Measurements from ENCODE around the gene UST.

The UST gene

DNA sequence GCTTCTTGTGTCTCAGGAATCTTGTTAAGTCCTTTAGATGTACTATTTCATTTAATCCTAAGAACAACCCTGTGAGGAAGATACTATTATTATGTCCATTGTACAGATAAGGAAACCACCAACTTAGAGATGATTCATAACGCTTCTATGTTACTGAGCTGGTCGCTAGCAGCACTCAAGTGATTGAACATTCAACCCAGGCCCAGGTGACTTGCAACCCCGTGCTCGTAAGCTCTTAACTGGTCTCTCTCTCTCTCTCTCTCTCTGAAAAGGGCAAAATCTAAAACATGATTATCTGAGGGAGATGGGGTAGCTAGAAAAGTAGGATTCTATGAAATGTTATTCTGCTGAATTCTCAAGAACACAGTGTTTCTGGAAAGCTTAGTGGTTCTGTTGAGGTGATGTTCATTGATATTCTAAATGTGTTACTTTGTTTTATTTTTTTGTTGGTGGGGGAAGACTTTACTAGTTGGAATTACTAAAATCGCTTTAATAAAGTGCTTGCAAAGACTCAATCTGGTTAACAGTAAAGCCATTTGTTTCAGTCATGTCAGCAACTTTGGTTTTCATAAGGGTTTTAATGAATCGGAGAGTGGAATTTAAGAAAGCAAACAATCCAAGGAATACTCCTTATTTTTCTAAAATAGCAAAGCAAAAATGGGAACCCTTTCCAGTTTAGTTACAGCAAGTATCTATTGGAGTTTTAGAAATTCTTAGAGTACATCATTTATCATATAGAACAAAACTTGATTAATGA is 305.7 kb downstream of the UST start:
- no peak for DNase-seq

DNA sequence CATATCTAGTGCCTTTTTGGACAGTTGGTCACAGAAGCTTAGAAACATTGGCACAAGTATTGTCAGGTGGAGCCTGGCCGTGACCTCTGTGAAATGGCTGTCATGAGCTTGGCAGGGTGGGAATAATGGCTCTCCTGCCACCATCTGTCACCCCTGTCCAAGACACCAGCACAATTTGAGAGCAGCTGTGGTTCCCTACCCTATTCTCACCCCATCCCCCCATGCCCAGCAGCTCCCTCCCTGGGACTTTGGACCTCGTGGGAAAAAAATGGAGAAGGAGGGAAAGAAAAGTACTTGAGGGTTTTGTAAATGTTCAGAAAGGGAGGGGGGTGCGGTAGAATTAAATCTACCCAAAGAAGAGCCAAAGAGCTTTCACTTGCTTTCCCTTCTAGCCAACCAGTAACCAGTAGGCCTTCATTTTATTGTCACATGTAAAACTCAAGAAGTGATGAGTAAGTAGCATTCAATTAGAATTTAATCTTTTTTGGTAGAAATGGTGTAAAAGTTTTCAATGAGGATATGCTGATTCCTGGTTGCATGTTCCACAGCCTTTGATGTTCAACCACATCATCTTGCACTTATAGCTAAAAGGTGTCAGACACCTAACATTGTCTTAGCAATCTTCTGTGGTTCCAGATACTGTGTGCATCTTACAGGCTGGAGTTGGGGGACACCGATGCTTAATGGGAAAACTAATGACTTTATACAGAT is 307.2 kb downstream of the UST start:
- no peak for DNase-seq

GRCh38 chr6:149054559-149055194 is 307.8 kb downstream of the UST start:
- DNase-seq: no peak

DNA sequence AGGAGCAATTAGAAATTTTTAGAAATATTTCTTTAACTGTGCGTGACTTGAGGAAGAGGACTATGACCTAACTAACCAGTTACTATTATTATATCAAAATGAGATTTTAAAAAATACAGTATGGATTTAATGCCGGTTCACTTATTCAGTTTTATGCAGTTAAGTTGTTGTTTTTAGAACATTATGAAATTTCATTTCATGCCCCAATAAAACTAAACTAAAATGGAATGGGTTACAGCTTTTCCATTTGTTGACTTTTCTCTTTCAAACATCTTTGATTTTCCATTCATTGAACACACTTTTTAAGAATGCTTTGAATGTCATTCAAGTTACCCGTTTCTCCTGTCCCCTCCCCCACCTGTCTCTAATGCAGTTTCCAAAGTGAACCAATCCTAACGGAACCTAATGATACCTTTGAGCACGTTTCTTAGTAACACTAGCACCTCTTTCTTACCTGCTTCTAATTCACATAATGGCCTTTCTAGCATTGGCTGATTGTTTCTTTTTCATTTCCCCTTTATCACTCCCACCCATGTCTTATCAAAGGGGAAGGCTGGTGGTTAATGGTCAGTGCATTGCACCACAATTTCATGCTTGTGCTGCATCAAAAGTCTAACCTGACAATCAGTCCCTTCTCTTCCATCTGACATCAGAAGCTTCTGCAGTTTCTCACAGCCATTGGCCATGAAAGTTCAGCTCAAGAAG is 308.5 kb downstream of the UST start:
- DNase-seq: no peak

GRCh38 chr6:149056777-149057463 is 310.1 kb downstream of the UST start:
- no peak for DNase-seq

DNA sequence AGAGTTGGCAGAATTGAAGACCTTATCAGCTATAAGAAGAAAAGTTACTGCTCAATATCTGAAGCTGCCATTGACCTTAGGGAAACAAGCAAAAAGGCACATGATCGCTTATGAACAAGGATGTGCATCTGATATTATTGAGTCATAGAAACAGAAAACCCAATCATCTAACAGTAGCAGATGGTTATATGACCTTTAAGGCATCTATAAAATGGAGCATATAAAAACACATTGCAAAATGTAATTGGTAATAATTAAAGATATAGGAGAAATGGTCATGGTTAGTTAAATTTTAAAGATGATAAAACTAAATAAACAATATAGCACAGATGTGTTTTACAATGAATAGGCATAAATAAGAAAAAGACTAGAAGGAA is 310.6 kb downstream of the UST start:
- no peak for DNase-seq

- DNase-seq: no peak
Observed at GRCh38 chr6:149059557-149059956, 312.7 kb downstream of the UST start.

DNA sequence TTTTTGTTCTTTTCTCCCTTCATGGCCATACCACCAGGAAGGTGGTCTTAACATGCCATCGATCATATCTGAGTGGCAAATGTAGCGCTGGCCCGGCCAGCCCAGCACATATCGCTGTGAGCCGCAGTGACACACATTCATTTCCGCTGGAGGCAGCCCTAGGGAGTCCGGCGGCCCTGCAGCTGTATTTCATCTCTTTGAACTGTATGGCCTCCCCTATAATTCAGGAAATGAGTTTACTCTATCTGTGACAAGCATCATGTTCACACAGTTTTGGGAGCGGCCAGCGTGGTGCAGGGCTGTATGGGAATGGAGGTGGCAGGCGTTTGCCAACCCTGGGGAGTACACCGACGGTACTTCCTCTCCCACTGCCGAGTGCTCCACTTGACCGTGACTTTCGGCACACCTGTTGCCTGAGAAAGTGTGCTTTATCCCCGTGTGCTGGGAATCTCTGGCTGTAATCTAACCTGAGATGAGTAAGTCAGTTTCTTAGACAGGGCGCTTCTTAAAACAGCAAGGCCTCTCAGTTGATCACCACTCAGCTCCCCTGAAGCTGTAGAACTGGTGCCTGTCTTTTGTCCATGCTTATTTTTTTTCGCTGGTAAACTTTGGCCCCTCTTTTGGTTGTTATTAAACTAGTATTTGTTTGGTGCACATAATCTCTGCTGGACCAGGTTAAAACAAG is 313.6 kb downstream of the UST start:
- DNase-seq: peak; percentile 41

GRCh38 chr6:149060985-149061760 is 314.3 kb downstream of the UST start:
- no peak for DNase-seq

DNA sequence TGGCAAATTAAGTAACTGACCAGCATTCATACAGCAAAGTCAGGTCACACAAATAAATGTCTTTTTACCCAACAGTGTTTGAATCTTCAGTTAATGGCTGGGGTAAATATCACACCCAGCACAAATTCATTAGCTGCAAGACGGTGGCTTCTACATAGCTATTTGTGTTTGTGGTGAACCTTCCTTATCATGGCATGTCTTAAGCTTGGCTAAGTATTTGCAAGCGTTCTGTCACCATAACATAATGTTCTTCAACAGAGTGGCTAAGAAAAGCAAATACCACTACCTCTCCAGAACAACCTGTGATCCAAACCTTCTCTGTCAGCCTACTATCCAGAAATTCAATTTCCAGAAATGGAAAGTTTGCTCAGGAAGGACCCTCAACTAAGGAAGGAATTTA is 315.1 kb downstream of the UST start:
- no peak for DNase-seq

DNA sequence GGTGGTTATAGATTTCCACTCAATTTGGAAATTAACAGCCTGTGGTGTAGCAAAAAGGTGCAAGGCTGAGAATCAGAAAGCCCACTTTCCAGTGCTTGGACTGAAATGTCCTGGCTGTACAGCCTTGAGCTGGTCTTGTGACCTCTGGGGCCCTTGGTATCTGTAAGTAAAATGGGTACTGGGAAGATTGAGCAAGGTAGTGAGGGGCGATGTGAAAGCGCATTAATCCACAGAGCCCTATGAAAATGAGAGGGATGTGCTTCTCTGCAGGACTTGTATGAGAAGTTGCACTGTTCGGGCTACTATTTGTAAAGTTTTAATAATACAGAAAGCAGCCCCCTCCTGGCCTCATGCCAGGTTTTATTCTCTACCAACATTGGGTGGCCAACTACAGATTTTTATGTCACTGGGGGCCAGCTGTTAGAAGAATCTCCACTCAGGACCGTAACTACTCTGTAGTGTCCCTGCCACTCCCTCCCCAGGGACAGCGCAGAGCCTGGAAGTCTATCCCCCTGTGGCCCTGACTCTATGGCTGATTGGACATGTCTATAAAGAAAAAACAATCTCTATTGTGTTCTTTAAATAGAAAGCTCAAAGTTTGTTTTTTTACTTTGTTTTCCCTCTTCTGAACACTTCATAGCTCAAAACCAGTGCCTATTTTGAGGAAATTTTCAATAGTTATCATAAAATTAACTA is 316.0 kb downstream of the UST start:
- no peak for DNase-seq

- no peak for DNase-seq
Observed at GRCh38 chr6:149063468-149063867, 316.6 kb downstream of the UST start.

GRCh38 chr6:149064001-149064659 is 317.3 kb downstream of the UST start:
- no peak for DNase-seq

- DNase-seq: no peak
Observed at GRCh38 chr6:149064660-149065015, 317.8 kb downstream of the UST start.

DNA sequence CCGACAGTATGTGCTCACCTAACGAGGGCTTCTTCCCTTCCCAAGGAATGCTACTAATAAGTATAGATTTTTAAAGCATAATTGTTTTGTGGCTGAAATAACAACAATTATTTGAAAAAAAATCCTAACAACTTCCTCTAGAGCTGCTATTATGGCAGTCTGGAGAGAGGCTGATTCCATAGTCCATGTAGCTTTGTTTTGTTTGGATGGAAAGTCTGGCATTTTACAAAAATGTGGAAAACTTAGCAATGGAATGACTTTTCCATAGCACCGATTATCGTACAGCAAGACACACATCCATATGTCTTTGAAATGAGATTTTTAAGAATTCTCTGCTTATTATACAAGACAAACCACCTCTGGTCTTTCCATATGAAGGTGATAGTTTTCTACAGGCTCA is 318.3 kb downstream of the UST start:
- no peak for DNase-seq

DNA sequence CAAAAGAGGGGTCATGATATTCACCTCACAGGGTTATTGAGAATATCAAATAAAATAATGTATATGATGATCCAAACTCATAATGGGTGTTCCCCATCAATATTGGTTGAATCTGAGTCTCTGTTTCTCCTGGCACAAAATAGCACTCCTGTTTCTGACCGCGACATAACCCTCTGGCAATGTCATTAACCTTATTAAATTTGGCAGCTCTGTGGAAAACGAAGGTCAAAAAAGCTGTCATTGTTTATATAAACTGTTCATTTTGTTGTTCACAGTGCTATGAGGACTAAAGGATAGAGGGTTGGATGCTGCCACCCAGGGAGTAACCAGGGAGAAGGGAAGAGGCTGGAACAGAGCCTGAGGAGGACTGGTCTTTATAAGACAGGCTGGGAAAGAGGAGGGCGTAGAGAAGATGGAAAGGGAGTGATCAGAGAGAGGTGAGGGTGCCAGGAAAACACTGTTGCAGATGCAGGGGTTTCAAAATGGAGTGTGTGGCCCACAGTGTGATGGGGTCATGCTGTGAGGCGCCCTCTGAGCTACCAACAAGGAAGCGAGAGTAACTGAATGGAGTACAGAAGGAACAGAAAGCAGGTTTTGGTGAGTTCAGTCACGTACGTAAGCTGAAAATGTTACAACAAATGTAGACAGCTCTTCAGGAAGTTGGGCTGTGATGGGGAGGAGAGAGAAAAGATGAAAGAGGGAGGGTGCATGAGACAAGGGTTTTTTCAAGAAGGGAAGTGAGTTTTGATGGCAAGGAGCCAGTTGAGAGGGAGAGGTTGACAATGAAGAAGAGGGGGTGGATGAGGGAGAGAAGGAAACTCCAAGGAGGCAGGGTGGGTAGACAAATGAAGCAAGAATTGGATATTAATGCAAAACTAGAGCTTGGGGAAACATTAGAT is 319.1 kb downstream of the UST start:
- DNase-seq: peak; percentile 26

DNA sequence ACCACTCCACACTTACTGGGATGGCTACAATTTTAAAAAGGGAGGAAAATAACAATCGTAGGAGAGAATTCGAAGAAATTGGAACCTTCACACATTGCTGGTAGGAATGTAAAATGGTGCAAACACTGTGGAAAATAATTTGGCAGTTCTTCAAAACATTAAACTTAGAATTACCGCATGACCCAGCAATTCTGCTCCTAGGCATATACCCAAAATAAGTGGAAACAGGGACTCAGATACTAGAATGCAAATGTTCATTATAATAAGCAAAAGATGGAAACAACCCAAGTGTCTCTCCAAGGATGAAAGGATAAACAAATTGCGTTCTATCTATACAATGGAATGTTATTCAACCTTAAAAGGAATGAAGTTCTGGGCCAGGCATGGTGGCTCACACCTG is 325.2 kb downstream of the UST start:
- no peak for DNase-seq

- no peak for DNase-seq
Observed at GRCh38 chr6:149074832-149075258, 328.0 kb downstream of the UST start.

Data from stimulated activated CD4-positive, alpha-beta T cell treated with anti-CD3 and anti-CD28 coated beads, Interleukin-4, amount 100 ng/mL, for 24 hours (primary cell).